Thyroid gland (tissue), 4 donors: ENCODE measurements around the gene CSTPP1. TPM values are rescaled to one million over a fixed set of nuclear protein-coding genes. Genes with fewer than 3 reads are reported as not detected.

Source experiments
- DNase-seq, 2 donors: peaks; one replicate each; pipeline ENCODE4 v3.0.0-alpha.2; 2019
- H3K27ac ChIP-seq, 3 donors: fragments of 200-600 bp; sonication (generic); 1 replicate in 2 of 3; 2 replicates in 1 of 3; pipeline ENCODE4 v1.5.1; 2016 to 2019; ENCODE audit warnings: mild to moderate bottlenecking in 1 of 3, moderate library complexity in 1 of 3
- H3K27me3 ChIP-seq: fragments of 200-600 bp; sonication (generic); one replicate; pipeline ENCODE4 v1.5.1; 2019
- H3K36me3 ChIP-seq, 2 donors: fragments of 200-600 bp; sonication (generic); one replicate each; pipeline ENCODE4 v1.5.1; 2016 to 2019
- H3K4me1 ChIP-seq, 2 donors: fragments of 200-600 bp; sonication (generic); one replicate each; pipeline ENCODE4 v1.5.1; 2017 to 2019
- H3K4me3 ChIP-seq, 3 donors: fragments of 200-600 bp; sonication (generic); replicated peaks in 1 of 3; 1 replicate in 2 of 3; 2 replicates in 1 of 3; pipeline ENCODE4 v1.5.1; 2016; ENCODE audit warnings: mild to moderate bottlenecking in 1 of 3
- H3K9me3 ChIP-seq: fragments of 200-600 bp; sonication (generic); one replicate; pipeline ENCODE4 v1.5.1; 2017
- POLR2A ChIP-seq, 2 donors: fragments of 450-650 bp; IDR thresholded peaks; one replicate each; pipeline ENCODE4 v1.6.1; 2017; ENCODE audit warnings: antibody characterized with exemption in 2 of 2, mild to moderate bottlenecking in 2 of 2, moderate library complexity in 1 of 2
- WGBS, 2 donors: methylation state at CpG; one replicate each; pipeline ENCODE4 v1.1.5; 2017; 5-methylcytosine and 5-hydroxymethylcytosine counted together
- intact Hi-C: fragments of 100-400 bp; cut with DNase I; formaldehyde crosslinking; loops from one replicate; pipeline ENCODE4 v1.15.1; 2023
- total RNA-seq, 4 donors: library from RNA; depleted of rRNA; stranded (reverse); fragments of >200 nt; gene quantifications; one replicate each; pipeline ENCODE4 v1.2.3, GENCODE V29; 2016
- TF ChIP-seq, protein P1 (sequence below), 6 experiments: fragments of 200-600 bp in 3 of 6; fragments of 450-650 bp in 3 of 6; sonication (generic) in 3 of 6; IDR thresholded peaks; one replicate each; pipeline ENCODE4 v1.5.1; 2016 to 2019; ENCODE audit warnings: antibody characterized with exemption in 6 of 6, mild to moderate bottlenecking in 2 of 6, inconsistent platforms in 1 of 6, moderate library complexity in 1 of 6

CSTPP1 gene
- total RNA-seq, 4 donors from 2014 or later: 29.4 to 65.8 (median 45.7) TPM

DNA sequence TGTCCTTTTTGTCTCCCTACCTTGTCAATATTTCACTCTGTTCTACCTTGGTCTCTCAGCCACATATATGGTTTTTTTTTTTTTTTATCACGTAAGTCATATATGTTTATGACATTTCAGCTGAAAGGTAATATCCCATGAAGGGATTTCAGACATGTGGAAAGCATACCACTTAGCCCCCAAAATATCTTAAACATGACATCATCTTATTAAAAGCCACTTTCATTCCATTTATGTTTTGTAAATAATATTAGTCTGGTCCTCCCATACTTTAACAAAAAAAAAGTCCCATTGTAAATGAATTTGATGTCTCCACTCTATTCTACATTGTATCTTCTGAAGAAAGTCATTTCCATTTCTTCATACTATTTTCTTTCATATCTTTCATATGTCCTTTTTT lies 85.4 kb downstream of the CSTPP1 start:
- H3K27me3 ChIP-seq: no peaks in the 10 kb centered on the region
- no peak overlapping the region for H3K27ac ChIP-seq
- no peak overlapping the region for H3K4me3 ChIP-seq
- peaks cover 0 to 7% of the 10 kb centered on the region in 2 donors for H3K4me1 ChIP-seq
- intact Hi-C loops: no loop called here
- H3K9me3 ChIP-seq: no peaks in the 10 kb centered on the region
- DNase-seq: no peak
- WGBS, 2 donors: 96% methylated on average over 1 of the region's 1 CpG
- no peak for TF ChIP-seq POLR2A (IDR thresholded peaks at IDR 0.05)
- TF ChIP-seq, protein P1, sequence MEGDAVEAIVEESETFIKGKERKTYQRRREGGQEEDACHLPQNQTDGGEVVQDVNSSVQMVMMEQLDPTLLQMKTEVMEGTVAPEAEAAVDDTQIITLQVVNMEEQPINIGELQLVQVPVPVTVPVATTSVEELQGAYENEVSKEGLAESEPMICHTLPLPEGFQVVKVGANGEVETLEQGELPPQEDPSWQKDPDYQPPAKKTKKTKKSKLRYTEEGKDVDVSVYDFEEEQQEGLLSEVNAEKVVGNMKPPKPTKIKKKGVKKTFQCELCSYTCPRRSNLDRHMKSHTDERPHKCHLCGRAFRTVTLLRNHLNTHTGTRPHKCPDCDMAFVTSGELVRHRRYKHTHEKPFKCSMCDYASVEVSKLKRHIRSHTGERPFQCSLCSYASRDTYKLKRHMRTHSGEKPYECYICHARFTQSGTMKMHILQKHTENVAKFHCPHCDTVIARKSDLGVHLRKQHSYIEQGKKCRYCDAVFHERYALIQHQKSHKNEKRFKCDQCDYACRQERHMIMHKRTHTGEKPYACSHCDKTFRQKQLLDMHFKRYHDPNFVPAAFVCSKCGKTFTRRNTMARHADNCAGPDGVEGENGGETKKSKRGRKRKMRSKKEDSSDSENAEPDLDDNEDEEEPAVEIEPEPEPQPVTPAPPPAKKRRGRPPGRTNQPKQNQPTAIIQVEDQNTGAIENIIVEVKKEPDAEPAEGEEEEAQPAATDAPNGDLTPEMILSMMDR (IDR thresholded peaks at IDR 0.05): no peak
- no peaks in the 10 kb centered on the region for H3K36me3 ChIP-seq

DNA sequence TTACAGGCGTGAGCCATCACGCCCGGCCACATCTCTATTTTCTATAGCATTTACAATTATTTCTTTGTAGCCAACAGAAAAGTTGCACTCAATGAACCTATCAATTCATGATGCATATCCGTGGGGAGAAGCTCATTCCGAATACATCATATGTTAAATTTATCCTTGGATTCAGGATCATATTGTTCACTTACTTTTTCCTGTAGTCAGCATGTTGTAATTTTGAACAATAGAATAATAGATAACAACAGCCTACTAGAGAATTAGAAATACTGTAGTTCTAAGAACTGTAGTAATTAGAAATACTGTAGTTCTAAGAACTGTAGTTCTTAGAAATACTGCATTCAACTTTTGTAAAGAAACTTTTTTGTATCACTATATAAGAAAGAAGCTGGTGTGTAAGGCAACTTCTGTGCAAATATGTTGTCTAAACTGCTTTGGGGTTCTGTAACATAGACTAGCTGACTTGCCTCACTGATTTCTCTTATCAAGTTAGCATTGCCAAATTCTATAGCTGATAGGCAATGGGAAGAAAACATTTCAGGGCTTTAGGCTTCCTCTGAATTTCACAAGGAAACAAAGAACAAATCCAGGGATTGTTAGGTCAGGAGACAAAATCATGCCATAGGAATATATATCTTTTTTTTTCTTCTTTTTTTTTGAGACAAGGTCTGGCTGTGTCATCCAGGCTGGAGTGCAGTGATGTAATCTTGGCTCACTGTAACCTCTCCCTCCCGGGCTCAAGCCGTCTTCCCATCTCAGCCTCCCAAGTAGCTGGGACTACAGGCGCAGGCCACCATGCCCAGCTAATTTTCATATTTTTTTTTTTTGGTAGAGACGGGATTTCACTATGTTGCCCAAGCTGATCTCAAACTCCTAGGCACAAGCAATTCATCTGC lies 91.9 kb downstream of the CSTPP1 start:
- 87 to 92% methylated on average over 8 to 9 of the region's 9 CpGs for WGBS, 2 donors

DNA sequence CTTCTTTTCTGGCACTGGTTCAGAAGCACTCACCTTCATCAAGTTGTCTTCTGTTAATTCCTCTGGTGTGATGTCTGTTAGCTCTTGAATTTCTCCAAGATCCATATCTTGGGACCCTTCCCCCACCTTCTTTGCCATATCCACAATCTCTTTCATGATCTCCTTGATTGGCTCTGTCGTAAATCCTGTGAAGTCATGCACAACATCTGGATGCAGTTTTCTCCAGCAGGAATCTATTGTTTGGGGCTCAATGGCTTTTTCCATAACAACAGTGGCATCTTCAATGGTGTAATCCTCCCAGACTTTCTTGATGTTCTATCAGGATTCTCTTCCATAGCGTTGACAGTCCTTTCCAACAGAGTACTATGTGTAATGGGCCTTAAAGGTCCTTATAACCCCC lies 96.9 kb downstream of the CSTPP1 start:
- intact Hi-C loops: no loop called here
- Histone ChIP-seq H3K4me1 (no peaks in the 10 kb centered on the region), H3K27me3 (no peaks in the 10 kb centered on the region), H3K9me3 (no peaks in the 10 kb centered on the region), H3K4me3 (no peak overlapping the region), H3K36me3 (no peaks in the 10 kb centered on the region), H3K27ac (no peak overlapping the region)
- no peak for TF ChIP-seq POLR2A (IDR thresholded peaks at IDR 0.05)
- TF ChIP-seq, protein P1 (IDR thresholded peaks at IDR 0.05): no peak
- WGBS, 2 donors: 83 to 84% methylated on average over 2 of the region's 2 CpGs
- DNase-seq: no peak

More for the DNA sequence above, 91.9 kb downstream of the CSTPP1 start:
- Histone ChIP-seq H3K9me3 (no peaks in the 10 kb centered on the region), H3K4me3 (no peak overlapping the region), H3K27me3 (no peaks in the 10 kb centered on the region), H3K4me1 (no peaks in the 10 kb centered on the region), H3K36me3 (no peaks in the 10 kb centered on the region), H3K27ac (no peak overlapping the region)
- TF ChIP-seq POLR2A (IDR thresholded peaks at IDR 0.05): no peak
- TF ChIP-seq, protein P1 (IDR thresholded peaks at IDR 0.05): no peak
- intact Hi-C loops: no loop called here
- no peak for DNase-seq

DNA sequence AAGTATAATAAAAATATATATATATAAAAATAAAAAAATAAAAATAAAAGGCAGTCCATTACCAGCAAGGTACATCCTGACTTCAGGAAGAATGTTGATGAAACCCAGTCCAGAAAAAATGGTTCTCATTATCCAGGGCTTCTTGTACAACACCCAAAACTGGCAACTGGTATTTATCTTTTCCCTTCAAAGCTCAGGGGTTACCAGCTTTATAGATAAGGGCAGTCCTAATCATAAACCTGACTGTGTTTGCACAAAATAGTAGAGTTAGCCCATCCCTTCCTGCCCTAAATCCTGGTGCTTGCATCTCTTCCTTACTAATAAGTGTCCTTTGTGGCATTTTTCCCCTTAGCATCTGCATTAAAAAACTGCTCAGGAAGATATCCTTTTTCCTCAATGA lies 97.5 kb downstream of the CSTPP1 start:
- Histone ChIP-seq H3K27me3 (no peaks in the 10 kb centered on the region), H3K4me1 (no peaks in the 10 kb centered on the region)
- intact Hi-C loops: no loop called here

DNA sequence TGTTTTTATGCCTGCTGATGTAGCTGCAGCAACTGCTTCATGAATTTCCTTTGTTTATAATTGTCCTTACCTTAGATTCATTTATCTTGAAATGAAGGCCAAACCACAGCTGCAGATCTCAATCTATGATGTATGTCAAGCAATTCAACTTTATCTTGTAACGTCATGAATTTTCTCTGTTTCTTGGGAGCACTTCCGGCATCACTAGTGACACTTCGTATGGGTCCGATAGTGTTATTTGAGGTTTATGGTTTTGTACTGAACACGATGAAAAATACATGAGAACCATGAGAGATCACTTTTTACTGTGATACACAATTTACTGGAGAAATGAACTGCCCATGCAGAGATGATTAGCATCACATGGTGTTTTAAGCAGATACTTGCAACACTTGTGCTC lies 98.5 kb downstream of the CSTPP1 start:
- 93 to 99% methylated on average over 5 of the region's 5 CpGs for WGBS, 2 donors
- H3K27me3 ChIP-seq: no peaks in the 10 kb centered on the region
- no peak for TF ChIP-seq POLR2A (IDR thresholded peaks at IDR 0.05)
- TF ChIP-seq, protein P1 (IDR thresholded peaks at IDR 0.05): no peak

More for the DNA sequence above, 97.5 kb downstream of the CSTPP1 start:
- no peaks in the 10 kb centered on the region for H3K36me3 ChIP-seq
- no peak for DNase-seq
- no peak for TF ChIP-seq POLR2A (IDR thresholded peaks at IDR 0.05)
- TF ChIP-seq, protein P1 (IDR thresholded peaks at IDR 0.05): no peak
- H3K27ac ChIP-seq: no peak overlapping the region
- no peak overlapping the region for H3K4me3 ChIP-seq
- H3K9me3 ChIP-seq: no peaks in the 10 kb centered on the region

More for the DNA sequence above, 98.5 kb downstream of the CSTPP1 start:
- Histone ChIP-seq H3K4me1 (no peaks in the 10 kb centered on the region), H3K4me3 (no peak overlapping the region), H3K36me3 (no peaks in the 10 kb centered on the region), H3K9me3 (no peaks in the 10 kb centered on the region), H3K27ac (no peak overlapping the region)
- no peak for DNase-seq
- intact Hi-C loops: no loop called here
